Activated T-helper 2 cell treated with anti-CD3 and anti-CD28 coated beads, Interferon-gamma antibody, Interleukin-2, Interleukin-4, amounts not matched to agents 10 μg/mL and 5 μg/mL and 100 μg/mL, durations not matched to agents 14 hours and 24 hours and 36 hours (primary cell): ENCODE data around the gene ADAM8. TPM values are rescaled to one million over a fixed set of nuclear protein-coding genes. Genes with fewer than 3 reads are reported as not detected.
"Not testable (repeated sequence)": the region's sequence is repeated elsewhere in the genome, so short reads cannot be mapped to it uniquely, and the experiment has no call there.

Experiments
- DNase-seq: peaks from one replicate; pipeline ENCODE4 v3.0.0; 2021; ENCODE audit warnings: low spot score
- H3K27ac Mint-ChIP-seq: one replicate; pipeline ENCODE4 v1.8.0; 2021; ENCODE audit warnings: mixed read lengths
- H3K27me3 Mint-ChIP-seq: one replicate; pipeline ENCODE4 v1.8.0; 2021; ENCODE audit warnings: low read depth, mixed read lengths
- H3K36me3 Mint-ChIP-seq: one replicate; pipeline ENCODE4 v1.8.0; 2021; ENCODE audit warnings: low read depth, mixed read lengths
- H3K4me1 Mint-ChIP-seq: one replicate; pipeline ENCODE4 v1.8.0; 2021; ENCODE audit warnings: low read depth, mixed read lengths
- H3K4me3 Mint-ChIP-seq: one replicate; pipeline ENCODE4 v1.8.0; 2021; ENCODE audit warnings: low read depth, mild to moderate bottlenecking, moderate library complexity, mixed read lengths
- H3K9me3 Mint-ChIP-seq: one replicate; pipeline ENCODE4 v1.8.0; 2021; ENCODE audit warnings: mixed read lengths
- intact Hi-C: fragments of 100-400 bp; cut with micrococcal nuclease; formaldehyde crosslinking; loops from one replicate; pipeline ENCODE4 v1.15.1; 2023
- total RNA-seq: library from RNA; stranded (reverse); gene quantifications from 2 replicates; pipeline ENCODE4 v1.2.3, GENCODE V29; 2022

ADAM8 gene
- total RNA-seq, 1 donor from 2014 or later, result 214 TPM

DNA sequence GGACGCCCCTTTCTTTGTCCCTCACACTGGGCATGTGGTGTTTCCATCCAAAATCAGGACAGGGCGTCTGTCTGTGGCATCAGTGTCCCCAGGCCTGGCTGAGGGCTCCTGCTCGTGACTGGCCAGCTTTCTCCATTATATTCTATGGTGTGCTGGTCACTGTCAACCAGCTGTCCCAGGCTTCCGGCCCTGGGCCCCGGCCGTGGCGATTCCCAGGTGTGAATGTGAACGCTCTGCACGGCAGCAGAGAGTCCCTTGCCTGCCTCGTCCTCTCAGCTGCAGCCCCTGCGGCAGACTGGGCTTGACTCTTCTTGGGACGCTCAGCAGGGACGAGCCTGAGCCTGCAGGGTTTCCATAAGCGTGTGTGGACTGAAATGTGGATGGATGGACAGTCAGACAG, 52.6 kb downstream of the ADAM8 start:
- DNase-seq, result no peak
- no peaks in the 10 kb centered on the region for H3K9me3 Mint-ChIP-seq
- peaks cover 18% of the 10 kb centered on the region for H3K27me3 Mint-ChIP-seq
- H3K4me3 Mint-ChIP-seq, result no peak overlapping the region
- intact Hi-C loops, result loop anchor here (10.0 kb wide), 1 partner anchor 79 kb away; no protein-coding TSS in a partner anchor
- H3K27ac Mint-ChIP-seq, result no peak overlapping the region
- peaks cover 19% of the 10 kb centered on the region for H3K4me1 Mint-ChIP-seq
- no peaks in the 10 kb centered on the region for H3K36me3 Mint-ChIP-seq

DNA sequence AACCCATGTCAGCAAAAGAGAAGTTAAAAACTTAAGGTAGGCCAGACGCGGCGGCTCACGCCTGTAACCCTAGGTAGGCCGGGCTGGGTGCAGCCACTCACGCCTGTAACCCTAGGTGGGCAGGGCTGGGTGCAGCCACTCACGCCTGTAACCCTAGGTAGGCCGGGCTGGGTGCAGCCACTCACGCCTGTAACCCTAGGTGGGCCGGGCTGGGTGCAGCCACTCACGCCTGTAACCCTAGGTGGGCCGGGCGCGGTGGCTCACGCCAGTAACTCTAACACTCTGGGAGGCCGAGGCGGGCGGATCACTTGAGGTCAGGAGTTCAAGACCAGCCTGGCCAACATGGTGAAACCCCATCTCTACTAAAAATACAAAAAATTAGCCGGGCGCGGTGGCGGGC, 54.9 kb downstream of the ADAM8 start:
- H3K9me3 Mint-ChIP-seq, H3K27ac Mint-ChIP-seq, H3K36me3 Mint-ChIP-seq, H3K4me3 Mint-ChIP-seq, H3K27me3 Mint-ChIP-seq, DNase-seq: not testable (repeated sequence)
- intact Hi-C loops, result loop anchor here (10.0 kb wide), 1 partner anchor 77 kb away; no protein-coding TSS in a partner anchor
- H3K4me1 Mint-ChIP-seq, result peaks cover 16% of the 10 kb centered on the region

DNA sequence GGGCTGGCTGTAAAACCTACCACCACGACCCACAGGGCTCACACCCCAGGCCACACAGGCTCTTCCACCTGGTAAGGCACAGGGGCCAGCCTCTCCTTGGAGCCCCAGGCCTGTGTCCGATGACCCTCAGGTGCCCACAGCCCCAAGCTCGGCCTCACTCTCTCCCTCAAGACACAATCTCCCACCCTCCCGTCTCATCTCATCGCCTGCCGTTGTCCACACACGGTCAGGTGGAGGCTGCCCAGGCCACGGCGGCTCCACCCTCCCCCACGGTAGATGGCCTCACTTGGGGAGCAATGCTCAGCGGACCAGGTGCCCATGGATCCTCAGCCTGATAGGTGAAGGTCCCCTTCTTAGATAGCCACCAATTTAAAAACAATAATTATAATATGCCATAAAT, 55.3 kb downstream of the ADAM8 start:
- DNase-seq, result no peak
- Mint-ChIP-seq H3K27ac (no peak overlapping the region), H3K9me3 (no peaks in the 10 kb centered on the region), H3K27me3 (peaks cover 4% of the 10 kb centered on the region), H3K4me1 (peaks cover 11% of the 10 kb centered on the region), H3K36me3 (no peaks in the 10 kb centered on the region), H3K4me3 (no peak overlapping the region)
- intact Hi-C loops, result loop anchor here (10.0 kb wide), 1 partner anchor 77 kb away; no protein-coding TSS in a partner anchor

DNA sequence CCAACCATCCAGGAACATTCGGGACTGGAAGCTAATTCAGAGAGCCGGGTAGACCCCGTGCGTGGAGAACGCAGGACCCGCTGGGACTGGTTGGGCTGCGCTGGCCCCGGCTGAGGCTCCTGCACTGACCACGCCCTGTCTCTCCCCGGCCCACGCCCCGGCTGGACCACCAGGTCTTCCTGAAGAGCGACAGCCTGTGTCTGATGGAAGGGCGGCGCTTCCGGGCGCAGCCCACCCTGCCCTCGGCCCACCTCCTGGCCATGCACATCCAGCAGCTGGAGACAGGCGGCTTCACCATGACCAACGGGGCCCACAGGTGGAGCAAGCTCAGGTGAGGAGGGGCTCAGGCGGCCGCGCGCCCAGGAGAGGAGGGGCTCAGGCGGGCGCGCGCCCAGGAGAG, 56.9 kb downstream of the ADAM8 start:
- intact Hi-C loops, result loop anchor here (10.0 kb wide), 1 partner anchor 75 kb away; no protein-coding TSS in a partner anchor
- H3K27ac Mint-ChIP-seq, result no peak overlapping the region
- no peak overlapping the region for H3K4me3 Mint-ChIP-seq
- no peaks in the 10 kb centered on the region for H3K4me1 Mint-ChIP-seq
- DNase-seq, result no peak
- H3K27me3 Mint-ChIP-seq, result peaks cover 4% of the 10 kb centered on the region
- no peaks in the 10 kb centered on the region for H3K36me3 Mint-ChIP-seq
- no peaks in the 10 kb centered on the region for H3K9me3 Mint-ChIP-seq

DNA sequence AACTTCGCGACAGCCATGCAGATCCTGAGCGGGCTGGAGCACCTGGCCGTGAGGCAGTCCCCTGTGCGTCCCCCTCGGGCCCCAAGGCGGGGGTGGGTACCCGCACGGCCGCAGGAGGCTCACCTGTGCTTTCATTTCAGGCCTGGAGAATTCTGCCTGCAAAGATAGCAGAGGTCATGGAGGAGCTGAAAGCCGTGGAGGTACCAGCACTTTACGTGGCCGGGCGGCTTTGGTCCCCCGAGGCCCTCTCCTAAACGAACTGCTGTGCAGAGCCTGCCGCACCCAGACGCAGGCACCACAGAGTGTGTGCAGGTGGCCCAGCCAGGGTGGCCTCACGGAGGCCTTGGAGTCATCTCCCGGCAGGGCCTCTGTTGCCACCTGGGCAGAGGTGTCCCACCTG, 57.8 kb downstream of the ADAM8 start:
- H3K4me1 Mint-ChIP-seq, result no peaks in the 10 kb centered on the region
- H3K36me3 Mint-ChIP-seq, result no peaks in the 10 kb centered on the region

DNA sequence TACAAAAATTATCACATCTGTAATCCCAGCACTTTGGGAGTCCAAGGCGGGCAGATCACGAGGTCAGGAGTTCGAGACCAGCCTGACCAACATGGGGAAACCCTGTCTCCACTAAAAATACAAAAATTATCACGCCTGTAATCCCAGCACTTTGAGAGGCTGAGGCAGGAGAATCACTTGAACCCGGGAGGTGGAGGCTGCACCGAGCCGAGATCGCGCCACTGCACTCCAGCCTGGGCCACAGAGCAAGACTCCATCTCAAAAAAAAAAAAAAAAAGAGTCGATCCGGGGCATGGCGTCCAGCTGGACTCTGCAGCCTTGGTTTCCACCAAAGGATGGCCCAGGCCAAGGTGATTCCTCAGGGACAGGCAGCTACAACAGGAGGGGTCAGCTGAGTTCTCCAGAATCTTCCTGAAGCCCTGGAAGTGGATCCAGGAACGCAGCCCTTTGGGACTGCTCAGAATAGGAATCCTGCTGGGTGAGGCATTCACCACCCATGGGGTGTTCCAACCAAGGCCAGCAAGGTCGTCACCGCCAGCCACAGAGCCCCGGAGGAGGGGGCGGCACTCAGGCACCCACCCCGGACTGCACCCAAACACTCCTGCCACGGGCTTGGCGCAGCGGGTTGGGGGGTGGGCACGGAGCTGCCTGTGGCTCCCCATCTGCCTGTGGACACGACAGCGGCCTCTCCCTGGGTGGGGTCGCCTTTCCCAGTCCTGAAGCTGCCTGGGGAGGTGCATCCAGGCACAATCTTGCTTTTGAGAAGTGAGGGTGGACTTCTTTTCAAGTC, 58.7 kb downstream of the ADAM8 start:
- intact Hi-C loops, result no loop called here
- Mint-ChIP-seq H3K27ac (no peak overlapping the region), H3K4me3 (no peak overlapping the region), H3K27me3 (peaks cover 4% of the 10 kb centered on the region), H3K4me1 (no peaks in the 10 kb centered on the region), H3K36me3 (no peaks in the 10 kb centered on the region), H3K9me3 (no peaks in the 10 kb centered on the region)
- no peak for DNase-seq

More for the DNA sequence above, 57.8 kb downstream of the ADAM8 start:
- H3K27ac Mint-ChIP-seq, result no peak overlapping the region
- DNase-seq, result no peak
- H3K4me3 Mint-ChIP-seq, result no peak overlapping the region
- peaks cover 4% of the 10 kb centered on the region for H3K27me3 Mint-ChIP-seq
- intact Hi-C loops, result no loop called here
- H3K9me3 Mint-ChIP-seq, result no peaks in the 10 kb centered on the region

- no peak for DNase-seq
- no peak overlapping the region for H3K27ac Mint-ChIP-seq
- intact Hi-C loops, result no loop called here
- H3K36me3 Mint-ChIP-seq, result no peaks in the 10 kb centered on the region
- no peak overlapping the region for H3K4me3 Mint-ChIP-seq
- no peaks in the 10 kb centered on the region for H3K9me3 Mint-ChIP-seq
- H3K4me1 Mint-ChIP-seq, result no peaks in the 10 kb centered on the region
- H3K27me3 Mint-ChIP-seq, result peaks cover 4% of the 10 kb centered on the region
Observed at GRCh38 chr10:133216776-133217175, 59.9 kb downstream of the ADAM8 start.

DNA sequence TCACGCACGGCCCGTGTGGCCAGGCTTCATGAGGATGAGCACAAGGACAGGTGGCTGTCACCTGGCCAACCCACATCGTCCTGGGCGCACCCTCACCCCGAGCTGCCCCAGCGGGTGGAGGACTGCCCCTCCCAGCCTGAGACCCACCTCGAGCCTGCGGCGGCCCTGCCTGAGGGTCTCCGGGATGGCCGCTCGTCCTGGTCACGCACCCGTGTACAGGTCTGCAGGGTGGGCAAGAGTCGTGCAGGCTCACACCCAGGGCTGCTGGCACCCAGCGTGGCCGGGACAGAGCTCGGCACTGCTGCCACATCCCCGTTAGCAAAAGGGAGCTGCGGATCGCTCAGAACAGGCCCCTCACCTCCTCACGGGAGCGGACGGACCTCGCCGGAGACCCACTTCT, 61.1 kb downstream of the ADAM8 start:
- no peak overlapping the region for H3K4me3 Mint-ChIP-seq
- H3K27ac Mint-ChIP-seq, result no peak overlapping the region
- intact Hi-C loops, result no loop called here
- no peaks in the 10 kb centered on the region for H3K27me3 Mint-ChIP-seq
- H3K9me3 Mint-ChIP-seq, result no peaks in the 10 kb centered on the region
- DNase-seq, result no peak
- H3K36me3 Mint-ChIP-seq, result no peaks in the 10 kb centered on the region
- peaks cover 1% of the 10 kb centered on the region for H3K4me1 Mint-ChIP-seq

- peaks cover 2% of the 10 kb centered on the region for H3K4me1 Mint-ChIP-seq
- DNase-seq, result no peak
- H3K4me3 Mint-ChIP-seq, result no peak overlapping the region
- no peaks in the 10 kb centered on the region for H3K27me3 Mint-ChIP-seq
- intact Hi-C loops, result no loop called here
- no peak overlapping the region for H3K27ac Mint-ChIP-seq
- no peaks in the 10 kb centered on the region for H3K9me3 Mint-ChIP-seq
- no peaks in the 10 kb centered on the region for H3K36me3 Mint-ChIP-seq
Observed at GRCh38 chr10:133214468-133215410, 61.9 kb downstream of the ADAM8 start.

GRCh38 chr10:133213641-133214467, 62.8 kb downstream of the ADAM8 start:
- no peak for DNase-seq
- Mint-ChIP-seq H3K27me3 (no peaks in the 10 kb centered on the region), H3K4me3 (no peak overlapping the region), H3K36me3 (no peaks in the 10 kb centered on the region), H3K9me3 (no peaks in the 10 kb centered on the region), H3K4me1 (peaks cover 2% of the 10 kb centered on the region), H3K27ac (no peak overlapping the region)
- intact Hi-C loops, result no loop called here

GRCh38 chr10:133212853-133213494, 63.7 kb downstream of the ADAM8 start:
- H3K4me1 Mint-ChIP-seq, result peaks cover 2% of the 10 kb centered on the region
- no peak overlapping the region for H3K27ac Mint-ChIP-seq
- DNase-seq, result no peak
- H3K9me3 Mint-ChIP-seq, result no peaks in the 10 kb centered on the region
- no peaks in the 10 kb centered on the region for H3K36me3 Mint-ChIP-seq
- intact Hi-C loops, result no loop called here
- H3K27me3 Mint-ChIP-seq, result no peaks in the 10 kb centered on the region
- H3K4me3 Mint-ChIP-seq, result no peak overlapping the region
